ENCODE results near the gene USP47. TPM values are rescaled to one million over a fixed set of nuclear protein-coding genes. Genes with fewer than 3 reads are reported as not detected.
A peak's percentile ranks its signal among the peaks of the same experiment; 100 is the strongest.

USP47 gene
- total and polyA plus RNA-seq, 2 of the 13 experiments (the other 11 are each of a cell fraction or from before 2014, with no cell fraction given) = 12.2 to 52.7 TPM

GRCh38 chr11:12007769-12008737 lies 166.3 kb downstream of the USP47 start, which contains the start of gene DKK3:
Gene DKK3 (minus strand): TSS chr11:12008626. CDS start chr11:12008582, 44 bp downstream.
- H2AFZ ChIP-seq (ENCODE audit: low read length) = no peak within 1 kb of the TSS
- no peaks in the 10 kb centered on the region for H3K79me2 ChIP-seq (ENCODE audit: insufficient read depth, low read length)
- no peaks in the 10 kb centered on the region for H3K36me3 ChIP-seq (replicated peaks in 1 of 2; ENCODE audit: control insufficient read depth in 1 of 2, insufficient read depth in 2 of 2, low read length in 2 of 2)
- peak; percentile 36 for ATAC-seq
- in situ Hi-C loops (cut with HindIII; ENCODE audit: extremely low pct_ligation_motif_present, low pct_unique_long_range_greater_than_20kb) = no loop called here
- H3K4me1 ChIP-seq (ENCODE audit: insufficient read depth, low read length) = no peaks in the 10 kb centered on the region
- H4K20me1 ChIP-seq (ENCODE audit: insufficient read depth, low read length) = no peaks in the 10 kb centered on the region
- TF ChIP-seq EZH2 (conservative IDR thresholded peaks at IDR 0.05; ENCODE audit: low read depth, low read length) = 0 out of 2 replicates have a peak, but pooled peaks have one; percentile 73
- no peak for TF ChIP-seq MAX (IDR thresholded peaks at IDR 0.05)
- no peak for TF ChIP-seq HIC2 (CRISPR knock-in tag; IDR thresholded peaks at IDR 0.05; ENCODE audit: low read depth)
- no peak for TF ChIP-seq CBX5 (CRISPR knock-in tag; IDR thresholded peaks at IDR 0.05; ENCODE audit: borderline replicate concordance)
- no peak for TF ChIP-seq ZNF260 (CRISPR knock-in tag; IDR thresholded peaks at IDR 0.05; ENCODE audit: borderline replicate concordance, low read depth)
- no peak for TF ChIP-seq TEAD2 (CRISPR knock-in tag; IDR thresholded peaks at IDR 0.05)
- TF ChIP-seq YY1 (IDR thresholded peaks at IDR 0.05; ENCODE audit: insufficient read depth, insufficient replicate concordance, low read depth, low read length) = no peak
- H3K4me2 ChIP-seq (ENCODE audit: low read depth, low read length) = peak within 1 kb of the TSS; percentile 62
- BruUV-seq (replicated peaks) = no TSS peak
- ChIA-PET POLR2A (no interaction called here), CTCF (ENCODE audit: low intra/inter-chr PET ratio, low total read pairs) (no interaction called here)
- DNase-seq (ENCODE audit: low spot score) = no peak
- no peak within 1 kb of the TSS for H3K27ac ChIP-seq (ENCODE audit: extremely low read length, insufficient read depth, low read length)
- no peak within 1 kb of the TSS for H3K9ac ChIP-seq (ENCODE audit: insufficient read depth, low read depth, low read length)
- no peak for FAIRE-seq
- peaks cover 6 to 43% of the 10 kb centered on the region in 2 experiments for H3K27me3 ChIP-seq (ENCODE audit: control insufficient read depth in 1 of 2, insufficient read depth in 2 of 2, low read length in 2 of 2)
- intact Hi-C loops (cut with micrococcal nuclease; ENCODE audit: unreplicated experiment) = no loop called here
- H3K4me3 ChIP-seq (replicated peaks in 1 of 3; ENCODE audit: insufficient read depth in 1 of 3, low read depth in 2 of 3, low read length in 3 of 3) = peak within 1 kb of the TSS; percentile 16 to 64 (median 39); a peak in 3 of 6 replicates
- 66% methylated on average over 16 of the region's 71 CpGs for WGBS (ENCODE audit: low lambda C conversion rate)
- no peaks in the 10 kb centered on the region for H3K9me3 ChIP-seq (ENCODE audit: low read length)

Other genes starting within 250 kb of the USP47 start
- 0.10 TPM in 1 of 2 replicates, not detected in the other for gene GALNT18, start 220.0 kb upstream of the USP47 start, total RNA-seq (2016; rRNA removed; fragmentation: Illumina TruSeq; extraction: Trizol)
- gene GALNT18, start 220.0 kb upstream of the USP47 start, polyA plus RNA-seq (2011; rRNA removed) = 0.11 and 0.35 TPM in 2 replicates
- 0.09 TPM in 1 of 2 replicates, not detected in the other for gene DKK3, start 166.7 kb downstream of the USP47 start, total RNA-seq (2016; rRNA removed; fragmentation: Illumina TruSeq; extraction: Trizol)
- 0.20 and 0.67 TPM in 2 replicates for gene DKK3, start 166.7 kb downstream of the USP47 start, polyA plus RNA-seq (2011; rRNA removed)